Inferior parietal cortex (tissue), 1 donor: ENCODE results near the gene PPM1G.
"Not testable (repeated sequence)": the region's sequence is repeated elsewhere in the genome, so short reads cannot be mapped to it uniquely, and the experiment has no call there.

Experiments used
- DNase-seq: peaks from one replicate; pipeline ENCODE4 v3.0.0-alpha.2; 2016; ENCODE audit errors: extremely low spot score

The PPM1G gene

GRCh38 chr2:27409321-27410073, at the start of gene PPM1G:
Gene PPM1G, minus strand, starts transcription at chr2:27409591. Its CDS starts 169 bp downstream, at chr2:27409422.
- peak; percentile 93 for DNase-seq

- no peak for DNase-seq
These were observed 44.6 kb upstream of the PPM1G start for GRCh38 chr2:27453968-27454367.

- DNase-seq, result no peak
These were observed 41.7 kb upstream of the PPM1G start for GRCh38 chr2:27451095-27451494.

GRCh38 chr2:27448381-27448780, 39.0 kb upstream of the PPM1G start:
- no peak for DNase-seq

- no peak for DNase-seq
These were observed 36.7 kb upstream of the PPM1G start for GRCh38 chr2:27446057-27446456.

- DNase-seq, result no peak
These were observed 36.2 kb upstream of the PPM1G start for GRCh38 chr2:27445615-27446014.

- DNase-seq, result no peak
These were observed 35.8 kb upstream of the PPM1G start for GRCh38 chr2:27445155-27445554.

GRCh38 chr2:27442920-27443282, 33.5 kb upstream of the PPM1G start:
- DNase-seq, result no peak

- no peak for DNase-seq
These were observed 32.8 kb upstream of the PPM1G start, which contains the start of gene KRTCAP3 for GRCh38 chr2:27441958-27442919. Gene KRTCAP3, plus strand, starts transcription at chr2:27442381. Its CDS starts 32 bp downstream, at chr2:27442413.

- no peak for DNase-seq
These were observed 32.0 kb upstream of the PPM1G start for GRCh38 chr2:27441226-27441926.

- no peak for DNase-seq
These were observed 26.2 kb upstream of the PPM1G start for GRCh38 chr2:27435628-27436027.

- no peak for DNase-seq
These were observed 22.0 kb upstream of the PPM1G start for GRCh38 chr2:27431395-27431794.

GRCh38 chr2:27428978-27429541, 19.7 kb upstream of the PPM1G start:
- peak; percentile 49 for DNase-seq

- DNase-seq, result peak; percentile 94
These were observed 19.0 kb upstream of the PPM1G start, which contains the start of gene NRBP1 for GRCh38 chr2:27428213-27428977. Gene NRBP1, plus strand, starts transcription at chr2:27428631. Its CDS starts 4,643 bp downstream, at chr2:27433274.

GRCh38 chr2:27427863-27428212, 18.4 kb upstream of the PPM1G start:
- DNase-seq, result peak; percentile 48

GRCh38 chr2:27425039-27425438, 15.6 kb upstream of the PPM1G start:
- DNase-seq, result not testable (repeated sequence)

- DNase-seq, result no peak
These were observed 13.6 kb upstream of the PPM1G start for GRCh38 chr2:27422958-27423357.

GRCh38 chr2:27421660-27422250, 12.4 kb upstream of the PPM1G start:
- DNase-seq, result no peak

- no peak for DNase-seq
These were observed 11.6 kb upstream of the PPM1G start for GRCh38 chr2:27420996-27421395.

GRCh38 chr2:27416151-27416550, 6.8 kb upstream of the PPM1G start:
- DNase-seq, result no peak
